ENCODE data around the gene MACROD2. TPM values are rescaled to one million over a fixed set of nuclear protein-coding genes. Genes with fewer than 3 reads are reported as not detected.

MACROD2 gene
- total RNA-seq, 1 experiment from 2014 or later = 1.6 TPM

GRCh38 chr20:14721926-14722452 lies 726.7 kb downstream of the MACROD2 start:
- no peaks in the 10 kb centered on the region for H4K20me1 ChIP-seq (ENCODE audit: control insufficient read depth, insufficient read depth, insufficient read length)
- H3K4me3 Mint-ChIP-seq = no peak overlapping the region
- no peak overlapping the region for H3T11ph ChIP-seq (ENCODE audit: low read length)
- no peak overlapping the region for H2BK20ac ChIP-seq (ENCODE audit: low read depth, low read length, poor library complexity, severe bottlenecking)
- H3K4ac ChIP-seq (ENCODE audit: low read depth, low read length) = no peak overlapping the region
- no peaks in the 10 kb centered on the region for H3K4me1 ChIP-seq (ENCODE audit: insufficient read depth, low read length)
- no peak overlapping the region for H3K27ac ChIP-seq (ENCODE audit: insufficient read length, low read depth, low read length)
- no peak overlapping the region for H2BK120ac ChIP-seq (ENCODE audit: low read depth, low read length, poor library complexity, severe bottlenecking)
- no peak overlapping the region for H4K8ac ChIP-seq (replicated peaks; ENCODE audit: insufficient read length, low read depth, low read length)
- no peak overlapping the region for H3K9ac ChIP-seq (ENCODE audit: extremely low read depth, insufficient read length, low read length)
- no peaks in the 10 kb centered on the region for H3K79me1 ChIP-seq (ENCODE audit: insufficient read depth, low read depth, low read length, poor library complexity, severe bottlenecking)
- no peak overlapping the region for H3K18ac ChIP-seq (ENCODE audit: insufficient read length, low read depth, low read length)
- no peak overlapping the region for H2BK15ac ChIP-seq (ENCODE audit: low read depth, low read length)
- H3K79me2 ChIP-seq (ENCODE audit: insufficient read depth, low read length) = no peaks in the 10 kb centered on the region
- H3K23me2 ChIP-seq (ENCODE audit: insufficient read length, low read depth, low read length, poor library complexity, severe bottlenecking) = no peaks in the 10 kb centered on the region
- no peak overlapping the region for H3K23ac ChIP-seq (ENCODE audit: insufficient read length, low read depth, low read length)
- no peak overlapping the region for H2BK5ac ChIP-seq (ENCODE audit: insufficient read length, low read length)
- no peak overlapping the region for H3K14ac ChIP-seq (ENCODE audit: insufficient read depth, low read length)
- WGBS (ENCODE audit: extremely low coverage, insufficient read length, low lambda C conversion rate) = no CpG with 5 or more reads among the region's 1 CpG
- peaks cover 11 to 13% of the 10 kb centered on the region in 2 experiments for H3K4me1 Mint-ChIP-seq
- H3K36me3 Mint-ChIP-seq (ENCODE audit: insufficient read depth in 1 of 3, low read depth in 3 of 3) = no peaks in the 10 kb centered on the region
- no peak for TF ChIP-seq CTCF (conservative IDR thresholded peaks at IDR 0.05)
- no peak overlapping the region for H4K91ac ChIP-seq (ENCODE audit: insufficient read length, low read depth, low read length)
- no peaks in the 10 kb centered on the region for H3K9me3 ChIP-seq (ENCODE audit: control insufficient read depth, low read depth, low read length)
- H3K9me3 Mint-ChIP-seq = no peaks in the 10 kb centered on the region
- no peak for DNase-seq
- H2BK12ac ChIP-seq (ENCODE audit: insufficient read length, low read depth, low read length) = no peak overlapping the region
- H3K4me2 ChIP-seq (ENCODE audit: insufficient read depth, insufficient read length, low read length) = no peak overlapping the region
- H2AFZ ChIP-seq (ENCODE audit: low read length) = no peak overlapping the region
- H4K5ac ChIP-seq (ENCODE audit: insufficient read length, low read depth, low read length) = no peak overlapping the region
- H3K27me3 ChIP-seq (ENCODE audit: insufficient read depth, low read length) = no peaks in the 10 kb centered on the region
- H2AK5ac ChIP-seq (ENCODE audit: insufficient read length, low read length) = no peak overlapping the region
- H3K27ac Mint-ChIP-seq = peak overlapping the region in 1 of 3 experiments; percentile 45; a peak in 1 of 7 replicates
- no peaks in the 10 kb centered on the region; the same call in 1 of the 2 replicates for H3K27me3 Mint-ChIP-seq (ENCODE audit: low read depth)
- no peak overlapping the region for H3K56ac ChIP-seq (ENCODE audit: insufficient read length, low read depth, low read length)

Measured in H9 (cell line).